GM19239 (cell line): ENCODE data around the gene VPS72.

Experiments used
- DNase-seq: peaks from one replicate; pipeline ENCODE4 v3.0.0; 2011; ENCODE audit warnings: low spot score; ENCODE audit not compliant: insufficient read length
- FAIRE-seq: peaks from 2 replicates; lab custom pipeline; 2011; peaks lifted over from hg19 to GRCh38; lab: Jason Lieb, UNC

VPS72 gene

GRCh38 chr1:151146072-151146411 lies 44.0 kb downstream of the VPS72 start:
- no peak for FAIRE-seq
- DNase-seq, result no peak

- FAIRE-seq, result no peak
- DNase-seq, result no peak
Observed at GRCh38 chr1:151145304-151146071, 44.5 kb downstream of the VPS72 start.

- DNase-seq (no peak), FAIRE-seq (no peak)
Observed at GRCh38 chr1:151144474-151145303, 45.3 kb downstream of the VPS72 start.

- DNase-seq (no peak), FAIRE-seq (no peak)
Observed at GRCh38 chr1:151143986-151144385, 46.0 kb downstream of the VPS72 start.

- no peak for DNase-seq
- no peak for FAIRE-seq
Observed at GRCh38 chr1:151143057-151143435, 47.0 kb downstream of the VPS72 start.

- DNase-seq (no peak), FAIRE-seq (no peak)
Observed at GRCh38 chr1:151142411-151143056, 47.5 kb downstream of the VPS72 start.

- FAIRE-seq (no peak), DNase-seq (no peak)
Observed at GRCh38 chr1:151137789-151138188, 52.2 kb downstream of the VPS72 start.

- FAIRE-seq, result no peak
- DNase-seq, result no peak
Observed at GRCh38 chr1:151135433-151136385, 54.3 kb downstream of the VPS72 start.

GRCh38 chr1:151134991-151135390 lies 55.0 kb downstream of the VPS72 start:
- FAIRE-seq, result no peak
- DNase-seq, result no peak

- DNase-seq (no peak), FAIRE-seq (no peak)
Observed at GRCh38 chr1:151134396-151134795, 55.6 kb downstream of the VPS72 start.

- DNase-seq (no peak), FAIRE-seq (no peak)
Observed at GRCh38 chr1:151133018-151133806, 56.8 kb downstream of the VPS72 start.

GRCh38 chr1:151132335-151133017 lies 57.5 kb downstream of the VPS72 start:
- FAIRE-seq (no peak), DNase-seq (no peak)

- no peak for FAIRE-seq
- DNase-seq, result no peak
Observed at GRCh38 chr1:151131701-151132334, 58.2 kb downstream of the VPS72 start.

GRCh38 chr1:151130987-151131586 lies 58.9 kb downstream of the VPS72 start:
- DNase-seq (peak; percentile 97), FAIRE-seq (peak; percentile 82)

GRCh38 chr1:151128800-151129199 lies 61.2 kb downstream of the VPS72 start:
- FAIRE-seq, result no peak
- no peak for DNase-seq
